IPS-NIHi7 (cell line): Measurements from ENCODE around the gene ABTB2.

Experiments used
- DNase-seq: peaks from one replicate; pipeline ENCODE4 v3.0.0; 2012; ENCODE audit warnings: mixed read lengths; ENCODE audit errors: extremely low spot score

The ABTB2 gene

DNA sequence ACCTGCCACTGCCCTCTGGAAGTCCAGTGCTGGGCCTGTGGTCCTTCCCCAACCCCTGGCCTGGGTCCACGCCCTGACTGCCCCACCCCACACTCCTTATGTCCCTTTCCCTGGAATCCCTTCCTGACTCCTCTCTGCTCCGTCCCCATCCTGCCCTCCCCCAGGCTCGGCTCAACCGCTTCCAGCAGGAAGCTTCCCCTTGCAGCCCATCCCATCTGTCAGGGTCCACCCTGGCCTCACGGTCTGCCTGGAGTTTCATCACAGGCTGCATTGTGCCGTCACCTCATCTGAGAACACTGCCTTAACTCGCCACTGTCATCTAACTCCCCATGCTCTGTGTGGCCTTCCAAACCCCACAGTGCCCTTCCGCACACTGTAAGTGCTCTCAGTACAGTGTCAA lies 188.1 kb downstream of the ABTB2 start:
- no peak for DNase-seq

DNA sequence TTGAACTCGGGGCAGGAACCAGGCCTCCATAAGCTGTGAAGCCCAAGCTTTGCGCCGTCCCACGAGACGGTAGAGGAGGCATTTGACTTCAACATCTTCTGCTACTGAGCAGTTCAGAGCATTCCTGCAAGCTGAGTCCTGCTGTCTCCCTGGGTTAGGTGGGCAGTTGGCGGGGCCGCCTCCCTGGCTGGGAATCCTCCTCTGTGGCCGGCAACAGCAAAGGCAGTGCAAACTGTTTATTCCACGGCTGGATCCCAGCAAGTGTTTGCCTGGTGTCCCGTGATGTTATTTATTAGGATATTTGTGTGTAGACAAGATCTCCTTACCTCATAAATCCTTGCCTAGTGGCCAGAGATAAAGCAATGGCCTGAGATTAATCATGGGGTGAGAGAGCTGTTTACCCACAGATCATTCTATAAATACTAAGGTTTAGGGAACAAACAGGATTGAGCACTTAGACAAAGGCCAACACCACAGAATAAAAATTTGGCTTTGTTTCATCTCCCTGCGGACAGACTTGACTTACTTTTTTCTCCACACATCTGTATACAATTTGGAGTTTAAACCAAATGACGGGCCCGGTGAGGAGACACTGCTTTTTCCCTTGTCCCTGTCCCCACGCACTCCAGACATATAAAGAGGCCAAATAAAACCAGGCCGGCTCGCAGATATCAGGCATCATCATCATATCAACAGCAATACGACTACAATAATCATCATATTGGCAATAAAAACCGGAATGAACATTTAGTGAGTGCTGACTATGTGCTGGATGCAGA lies 189.0 kb downstream of the ABTB2 start:
- DNase-seq, result no peak

DNA sequence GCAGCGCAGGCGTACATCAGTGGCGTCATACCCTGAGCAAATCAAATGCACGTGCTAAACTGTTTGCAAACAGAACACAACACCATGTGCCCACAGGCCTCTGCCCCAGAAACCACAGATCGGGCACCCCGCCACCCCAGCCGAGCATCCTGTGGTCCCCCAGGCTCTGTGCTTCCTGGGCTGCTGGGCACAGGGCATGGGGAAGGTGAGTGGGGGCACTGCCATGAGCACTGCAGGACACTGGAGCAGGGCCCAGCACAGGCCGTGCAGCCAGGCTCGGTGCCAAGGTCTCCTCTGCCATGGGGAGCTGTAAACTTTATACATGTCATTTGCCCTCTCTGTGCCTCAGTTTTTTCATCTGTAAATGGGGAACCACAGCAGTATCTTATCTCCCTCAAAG lies 189.8 kb downstream of the ABTB2 start:
- no peak for DNase-seq

DNA sequence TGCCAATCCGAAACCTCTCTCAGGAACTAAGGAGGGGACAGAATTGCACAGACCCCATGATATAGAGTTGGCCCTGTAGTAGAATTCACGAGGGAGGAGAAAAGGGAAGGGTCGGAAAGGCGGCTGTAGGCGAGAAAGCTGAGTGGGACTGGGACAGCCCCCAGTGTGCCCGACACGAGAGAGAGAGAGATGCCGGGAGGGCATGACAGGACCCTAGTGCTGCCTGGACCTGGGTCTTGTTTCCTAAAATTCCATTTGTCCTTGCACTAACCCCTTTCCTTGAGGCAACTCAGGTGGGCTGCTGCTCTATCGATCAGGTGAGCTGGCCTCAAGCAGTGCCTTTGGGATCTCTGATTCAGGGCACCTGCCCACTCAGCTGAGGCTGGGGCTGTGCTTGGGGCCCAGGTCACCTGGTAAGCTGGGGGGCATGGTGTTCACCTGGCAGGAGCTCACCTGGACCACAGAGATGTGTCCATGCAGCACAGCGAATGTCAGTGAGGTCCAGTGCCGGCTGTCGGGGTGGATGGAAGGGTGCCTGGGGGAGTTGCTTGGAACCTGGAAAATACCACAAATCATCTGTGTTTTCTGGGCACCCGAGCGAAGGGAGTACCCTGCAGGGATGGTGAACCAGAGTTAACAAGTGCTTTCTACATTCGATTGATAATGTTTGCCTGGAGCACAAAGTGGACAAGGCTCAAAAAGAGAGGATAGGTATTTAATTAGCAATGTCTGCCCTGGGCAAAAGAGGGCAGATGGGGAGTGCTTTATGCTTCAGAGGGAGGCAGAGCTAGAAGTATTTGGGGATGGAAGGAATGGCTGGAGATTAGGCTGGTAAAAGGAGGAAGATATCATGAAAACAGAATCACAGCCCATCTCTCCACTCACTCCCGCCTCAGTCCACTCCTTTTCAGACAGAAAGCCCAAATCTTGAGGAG lies 190.7 kb downstream of the ABTB2 start:
- DNase-seq, result no peak

DNA sequence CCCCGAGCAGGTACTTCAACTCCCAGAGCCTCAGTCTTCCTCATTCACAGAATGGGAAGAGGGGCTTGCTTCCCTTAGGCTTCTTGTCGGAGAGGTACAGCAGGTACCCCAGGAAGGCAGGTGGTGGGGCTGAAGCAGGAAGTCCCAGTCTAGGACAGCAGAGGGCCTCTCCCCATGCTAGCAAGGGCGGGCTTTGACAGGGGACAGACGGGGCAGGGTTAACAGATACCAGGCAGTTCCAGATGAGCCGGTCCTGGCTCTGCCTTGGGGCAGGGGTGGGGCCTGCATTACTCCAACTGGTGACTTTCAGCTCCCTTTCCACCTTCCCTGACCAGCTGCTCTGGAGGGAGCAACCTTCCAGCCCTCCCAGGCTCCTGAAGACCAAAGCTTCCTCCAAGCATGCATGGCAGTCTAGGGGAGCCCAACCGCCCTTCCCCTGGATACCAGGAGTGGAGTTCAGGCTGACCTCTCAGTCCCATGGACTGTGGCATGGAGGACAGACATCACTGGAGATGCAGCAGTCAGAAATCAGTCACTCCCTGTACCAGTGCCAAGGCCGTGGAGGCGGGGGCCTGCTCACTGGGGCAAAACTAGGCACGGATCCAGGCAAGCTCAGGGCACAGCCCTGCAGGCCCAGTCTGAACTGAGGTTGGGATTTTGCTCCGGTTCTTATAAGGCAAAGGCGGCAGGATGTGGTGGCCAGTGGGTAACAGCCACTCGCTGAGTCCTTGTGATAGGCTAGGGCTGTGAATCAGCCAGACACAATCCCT lies 191.8 kb downstream of the ABTB2 start:
- DNase-seq, result peak; percentile 53

DNA sequence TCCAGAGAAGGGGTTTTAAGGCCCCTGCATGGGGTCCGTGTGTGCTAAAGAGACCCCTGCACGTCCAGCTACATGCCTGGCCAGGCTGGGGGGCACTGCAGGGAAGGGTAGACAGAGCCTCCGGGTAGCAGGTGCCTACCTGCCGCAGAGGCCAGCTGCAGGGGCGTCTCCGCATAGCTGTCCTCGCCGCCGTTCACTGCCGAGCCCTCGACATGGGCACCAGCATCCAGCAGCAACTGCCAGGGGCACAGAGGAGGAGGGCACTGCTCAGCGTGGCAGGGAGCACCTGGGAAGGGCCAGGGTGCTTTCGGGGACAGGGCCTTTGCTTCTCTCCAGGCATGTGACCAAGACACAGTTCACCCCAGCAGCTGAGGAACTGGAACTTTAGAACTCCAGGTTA lies 192.7 kb downstream of the ABTB2 start:
- DNase-seq, result no peak

DNA sequence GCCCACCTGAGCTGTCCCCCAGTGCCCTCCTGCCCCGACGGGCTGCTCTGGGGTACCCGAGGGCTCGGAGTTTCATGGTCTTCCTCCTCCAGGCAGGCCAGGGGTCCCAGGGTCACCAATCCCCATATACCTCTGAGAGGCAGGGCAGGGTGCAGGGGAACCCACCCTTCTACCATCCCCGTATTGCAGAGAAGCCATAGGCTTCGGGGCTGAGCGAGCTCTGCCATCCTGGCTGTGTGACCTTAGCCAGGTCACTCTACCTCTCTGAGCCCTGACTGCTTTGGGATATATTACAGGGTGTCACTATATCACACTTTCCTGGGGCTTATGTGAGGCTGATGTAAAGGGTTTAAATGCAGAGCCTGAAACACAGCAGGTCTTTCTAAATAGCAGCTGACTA lies 195.0 kb downstream of the ABTB2 start:
- DNase-seq, result no peak

DNA sequence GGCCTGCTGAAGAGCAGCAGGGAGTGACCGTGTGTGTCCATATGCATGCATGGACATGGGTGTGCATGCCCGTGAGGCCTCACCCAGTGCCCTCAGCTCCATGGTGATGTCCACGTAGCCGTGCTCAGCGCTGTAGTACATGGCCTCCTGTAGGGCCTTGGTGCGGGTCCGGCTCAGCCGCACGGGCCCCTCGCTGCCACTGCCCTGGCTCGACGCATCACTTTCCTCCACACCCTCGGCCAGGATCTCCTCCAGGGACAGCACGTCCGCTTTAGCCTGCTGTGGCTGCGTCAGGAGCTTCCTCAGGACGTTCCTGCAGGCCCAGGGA lies 195.4 kb downstream of the ABTB2 start:
- DNase-seq, result no peak

DNA sequence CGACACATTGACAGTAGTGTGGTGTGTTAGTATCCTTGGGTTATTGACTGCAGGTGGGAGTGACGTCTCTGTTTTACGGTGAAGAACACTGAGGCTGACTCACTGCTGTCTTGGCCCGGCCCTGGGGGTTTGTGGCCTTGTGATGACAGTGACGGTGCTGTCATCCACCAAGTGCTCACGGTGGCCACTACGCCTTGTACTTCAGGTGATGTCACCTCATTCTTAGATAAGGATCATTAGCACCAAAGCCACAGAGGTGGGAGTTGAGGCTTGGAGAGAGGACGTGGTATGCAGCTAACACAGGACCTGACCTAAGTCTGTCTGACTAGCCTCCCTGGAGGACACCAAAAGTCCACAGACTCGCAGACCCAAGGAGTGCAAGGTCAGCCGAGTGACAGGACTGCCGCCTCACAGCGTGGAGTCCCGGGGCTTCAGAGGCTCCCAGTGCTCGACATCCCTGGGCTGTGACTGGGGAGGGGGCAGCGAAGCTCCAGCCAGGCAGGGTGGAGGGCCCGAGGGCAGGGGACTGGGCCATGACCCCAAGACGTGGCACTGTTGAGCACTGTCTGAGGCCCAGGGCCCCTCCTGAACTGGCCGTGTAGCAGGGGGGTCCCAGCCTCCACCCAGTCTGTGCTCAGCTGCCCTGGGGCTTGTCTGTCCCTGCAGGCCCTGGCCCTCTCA lies 195.9 kb downstream of the ABTB2 start:
- DNase-seq, result no peak

DNA sequence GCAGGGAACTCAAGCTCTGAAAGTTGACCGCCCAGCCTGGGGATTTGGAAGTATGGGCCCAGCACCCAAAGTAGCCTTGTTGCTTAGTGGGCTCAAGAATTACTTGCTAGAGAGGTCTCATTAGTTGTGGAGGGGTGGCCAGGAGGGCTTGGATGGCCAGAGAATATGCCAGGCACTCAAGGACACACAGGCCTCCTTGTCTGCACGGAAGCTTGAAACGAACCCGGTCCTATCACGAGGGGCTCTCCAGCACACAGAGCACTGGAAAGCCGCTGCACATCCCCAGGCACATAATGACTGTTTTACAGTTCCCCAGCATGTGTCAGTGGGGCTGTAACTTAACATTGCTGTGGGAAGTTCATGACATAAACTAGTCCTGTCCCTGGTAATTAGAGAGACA lies 196.4 kb downstream of the ABTB2 start:
- no peak for DNase-seq

DNA sequence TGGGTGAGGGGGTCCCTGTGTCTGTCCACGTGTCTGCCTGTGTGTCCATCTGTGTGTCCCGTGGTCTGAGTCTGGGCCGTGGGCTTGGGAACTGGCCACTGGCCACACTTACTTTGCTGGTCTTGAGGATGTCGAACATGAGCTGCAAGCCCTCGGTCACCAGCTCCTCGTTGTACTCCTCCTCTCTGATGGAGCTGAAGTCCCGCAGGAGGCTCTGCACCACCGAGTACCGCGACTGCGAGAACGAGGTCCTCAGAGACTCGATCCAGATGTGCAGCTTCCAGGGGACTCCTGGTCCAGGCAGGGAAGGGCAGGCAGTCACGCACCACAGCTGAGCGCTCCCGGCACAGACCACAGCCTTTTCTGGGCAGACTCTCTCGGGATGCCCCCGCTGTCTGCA lies 197.0 kb downstream of the ABTB2 start:
- no peak for DNase-seq

DNA sequence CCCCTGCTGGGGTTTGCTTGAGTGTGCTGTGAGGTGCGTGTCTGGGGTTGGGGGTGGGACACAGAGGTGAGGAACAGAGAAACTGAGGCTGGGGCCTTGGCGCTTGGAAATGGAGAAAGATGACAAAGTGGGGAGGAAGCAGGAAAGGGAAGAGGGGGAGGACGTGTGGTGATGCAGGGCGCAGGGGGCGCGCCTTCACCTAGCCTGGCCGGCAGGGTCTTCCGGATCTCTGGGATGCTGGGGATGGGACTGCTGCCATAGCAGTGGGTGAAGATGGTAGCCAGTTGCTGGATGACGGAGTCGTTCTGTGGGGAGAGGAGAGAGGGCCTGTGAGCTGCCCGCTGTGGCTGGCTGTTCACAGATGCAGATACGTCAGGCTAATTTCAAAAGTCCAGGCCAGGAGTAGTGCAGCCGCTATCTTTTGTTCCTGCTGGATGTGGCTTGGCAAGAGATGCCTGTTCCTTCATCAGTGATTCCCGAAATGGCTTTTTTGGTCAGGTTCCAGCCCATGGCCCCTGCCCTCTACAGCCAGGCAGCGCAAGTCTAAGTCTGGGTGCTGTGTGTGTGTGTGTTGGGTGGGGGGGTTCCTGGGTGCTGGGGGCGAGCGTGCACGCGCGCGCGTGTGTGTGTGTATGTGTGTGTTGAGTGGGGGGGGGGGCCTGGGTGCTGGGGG lies 197.6 kb downstream of the ABTB2 start:
- no peak for DNase-seq

DNA sequence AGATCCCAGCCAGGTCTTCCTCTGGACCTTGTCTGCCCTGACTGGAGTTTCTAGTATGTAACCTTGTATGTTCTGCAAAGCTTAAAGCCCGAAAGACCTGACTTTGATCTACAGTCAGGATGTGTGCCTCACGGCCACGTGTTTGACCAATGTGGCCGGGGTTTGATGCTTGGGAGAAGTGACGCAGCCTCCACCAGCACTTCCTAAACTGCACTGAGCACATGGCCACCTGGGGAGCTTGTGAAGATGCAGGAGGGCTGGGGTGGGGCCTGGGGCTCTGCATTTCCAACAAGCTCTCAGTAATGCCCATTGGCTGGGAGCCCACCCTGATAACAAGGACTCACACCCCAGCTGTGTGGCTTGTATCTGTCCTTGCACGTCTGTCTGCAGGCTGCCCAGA lies 199.1 kb downstream of the ABTB2 start:
- DNase-seq, result no peak

DNA sequence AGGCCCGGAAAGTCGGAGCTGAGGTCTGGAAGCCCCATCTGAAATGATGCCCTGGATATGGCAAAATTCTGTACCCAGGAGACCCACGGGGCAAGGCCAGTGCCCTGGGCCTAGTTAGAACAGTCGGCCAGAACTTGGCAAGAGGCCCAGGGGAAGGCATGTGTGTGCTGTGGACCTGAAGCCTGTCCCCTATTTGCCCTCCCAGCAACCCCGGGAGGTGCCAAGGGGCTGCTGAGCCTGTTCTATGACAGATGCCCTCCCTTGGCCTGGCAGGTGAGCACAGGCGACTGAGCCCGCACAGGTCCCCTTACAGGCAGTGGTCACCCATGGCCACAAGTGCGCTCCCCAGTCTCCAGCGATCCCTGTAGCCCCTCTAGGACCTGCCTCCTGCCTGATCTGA lies 200.6 kb downstream of the ABTB2 start:
- no peak for DNase-seq

DNA sequence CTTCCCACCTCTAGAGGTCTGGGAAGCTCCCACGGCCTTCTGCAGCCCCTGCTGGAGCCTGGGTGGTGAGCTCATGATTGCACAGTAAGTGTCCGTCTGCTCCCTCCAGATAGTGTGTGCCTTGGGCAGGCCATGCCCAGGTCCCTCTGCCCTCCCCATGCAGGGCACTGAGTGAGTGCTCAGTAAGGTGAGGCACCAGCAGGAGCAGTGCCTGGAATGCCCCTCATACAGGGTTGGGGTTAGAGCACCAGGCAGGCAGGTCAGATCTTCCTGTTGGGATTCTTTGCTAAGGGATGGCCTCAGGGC lies 202.1 kb downstream of the ABTB2 start:
- no peak for DNase-seq

DNA sequence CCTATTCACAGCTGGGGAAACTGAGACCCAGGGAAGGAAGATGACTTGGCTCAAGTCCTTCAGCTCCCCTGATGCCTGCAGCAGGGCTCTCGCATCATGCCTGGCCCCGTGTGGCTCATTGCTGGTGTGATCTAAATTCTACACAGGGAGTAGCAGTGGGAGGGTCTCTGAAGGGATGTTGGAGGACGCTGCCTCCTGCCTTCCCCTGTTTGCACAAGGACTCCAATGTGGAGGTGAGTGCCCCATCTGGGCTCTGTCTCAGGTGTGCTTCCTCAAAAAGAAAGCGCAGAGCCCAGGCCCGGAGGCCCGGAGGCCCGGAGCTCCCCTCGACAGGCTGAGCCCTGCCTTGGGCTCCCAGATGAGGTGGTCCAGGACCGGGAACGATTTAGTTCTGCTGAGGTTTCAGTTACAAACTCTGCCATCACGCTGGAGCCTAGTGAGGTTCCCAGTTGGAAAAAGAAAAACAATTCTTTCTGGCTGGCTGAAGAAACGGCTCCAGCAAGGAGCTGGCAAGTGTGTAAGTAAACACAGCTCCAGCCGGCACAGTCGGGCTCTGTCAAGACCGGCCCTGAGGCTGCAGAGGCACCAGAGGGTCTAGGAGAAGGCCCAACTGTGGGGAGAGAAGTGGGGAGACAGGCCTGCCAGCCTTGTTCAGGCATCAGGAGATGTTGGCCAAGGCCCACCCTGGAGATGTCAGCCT lies 202.6 kb downstream of the ABTB2 start:
- DNase-seq, result no peak

DNA sequence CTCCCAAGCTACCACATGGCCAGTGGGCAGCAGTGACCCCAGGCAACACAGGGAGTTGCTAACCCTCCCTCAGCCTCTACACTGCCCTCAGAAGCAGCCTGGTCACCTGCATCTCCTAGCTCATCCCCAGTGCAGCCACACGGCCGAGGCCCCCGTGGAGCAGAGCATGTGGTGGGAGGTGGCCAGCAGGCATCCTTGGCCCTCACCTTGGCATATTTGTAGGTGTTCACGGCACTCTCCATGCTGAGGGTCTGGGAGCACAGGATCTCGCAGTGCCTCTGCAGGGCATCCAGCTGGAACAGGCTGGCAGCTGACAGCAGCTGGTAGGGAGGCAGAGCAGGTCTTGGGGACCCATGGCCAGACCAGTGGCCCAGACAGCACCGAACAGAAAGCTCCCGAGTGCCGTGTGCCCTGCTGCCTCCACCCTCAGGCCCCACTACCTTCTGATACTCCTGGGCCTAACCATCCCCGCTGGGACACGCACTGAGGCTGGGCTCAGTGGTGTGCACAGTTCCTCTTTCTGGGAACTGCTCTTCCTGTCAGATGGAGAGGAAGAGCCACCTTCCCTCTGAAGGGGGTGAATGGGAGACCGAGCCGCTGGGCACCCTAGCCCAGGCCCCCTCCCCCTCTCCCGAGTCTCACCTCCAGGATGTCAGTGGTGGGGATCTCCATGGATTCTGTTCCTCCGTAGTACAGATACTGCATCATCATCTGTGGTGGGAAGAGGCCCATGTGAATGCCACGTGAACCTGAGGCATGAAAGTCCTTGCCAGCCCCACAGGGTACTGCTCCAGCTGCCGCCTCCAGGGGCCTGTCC lies 203.5 kb downstream of the ABTB2 start:
- DNase-seq, result no peak

DNA sequence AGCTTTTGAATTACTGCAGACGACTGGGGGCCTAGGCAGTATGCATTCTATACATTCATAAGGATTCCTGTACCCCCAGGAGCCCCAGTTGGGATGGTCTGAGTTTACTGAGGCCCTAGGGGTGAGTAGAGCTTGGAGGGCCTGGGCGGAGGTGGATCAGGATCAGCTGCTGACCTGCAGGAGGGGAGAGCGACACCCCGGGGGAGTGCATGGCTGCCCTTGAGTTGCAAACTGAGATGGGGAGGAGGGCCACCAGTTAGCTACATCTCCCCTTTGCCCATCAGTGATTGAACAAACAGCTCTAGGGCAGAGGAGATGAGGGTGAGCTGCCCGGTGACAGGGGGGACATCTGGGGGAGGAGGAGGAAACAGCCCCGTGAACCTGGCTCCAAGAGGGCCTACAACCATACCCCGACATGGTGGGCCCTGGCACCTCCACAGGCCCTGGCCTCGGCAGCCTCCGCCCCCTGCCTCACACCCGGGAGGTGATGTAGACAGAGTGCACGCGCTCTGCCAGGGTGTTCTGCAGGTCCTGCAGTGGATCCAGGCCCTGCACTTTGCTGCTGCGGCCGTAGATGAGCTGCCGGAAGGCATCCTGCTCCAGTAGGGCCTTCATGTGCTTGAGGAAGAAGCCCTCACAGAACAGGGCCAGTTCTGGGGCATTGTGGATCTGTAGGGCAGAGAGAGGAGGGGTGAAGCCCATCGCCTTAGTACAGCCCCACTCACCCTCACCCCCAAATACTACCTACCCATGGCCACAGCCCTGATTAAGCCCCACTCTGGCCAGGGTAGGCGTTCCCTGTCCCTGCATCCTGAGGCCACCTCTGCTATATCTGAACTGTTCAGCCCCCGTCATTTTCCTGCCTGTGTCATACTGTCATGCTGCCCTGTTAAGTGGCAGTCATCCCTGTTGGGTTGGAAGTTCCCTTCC lies 205.6 kb downstream of the ABTB2 start:
- no peak for DNase-seq

DNA sequence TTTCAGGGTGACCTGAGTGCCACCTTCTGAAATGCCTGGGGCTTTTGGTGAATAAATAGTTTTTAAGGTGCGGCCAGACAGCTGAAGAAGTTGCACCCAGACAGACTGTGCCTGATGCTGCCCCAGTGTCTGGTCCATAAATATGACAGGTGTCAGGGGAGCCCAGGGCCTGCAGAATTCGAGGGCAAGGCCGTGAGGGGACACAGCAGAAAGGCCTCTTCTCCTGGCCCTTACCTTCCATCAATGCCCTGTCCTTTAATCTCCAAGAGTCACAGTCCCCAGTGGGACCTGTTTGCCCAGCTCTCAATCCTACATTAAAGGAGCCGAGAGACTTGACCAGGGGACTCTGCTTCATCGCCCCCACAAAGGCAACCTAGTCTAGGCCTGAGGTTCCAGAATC lies 206.6 kb downstream of the ABTB2 start:
- no peak for DNase-seq
